GM21786 (cell line): ENCODE results near the gene COG7.
"Not testable (repeated sequence)": the region's sequence is repeated elsewhere in the genome, so short reads cannot be mapped to it uniquely, and the experiment has no call there.

Source experiments
- ATAC-seq: cut with Tn5 transposase; IDR thresholded peaks from one replicate; pipeline ENCODE4 v1.9.1; 2021; ENCODE audit not compliant: unreplicated experiment

The COG7 gene

DNA sequence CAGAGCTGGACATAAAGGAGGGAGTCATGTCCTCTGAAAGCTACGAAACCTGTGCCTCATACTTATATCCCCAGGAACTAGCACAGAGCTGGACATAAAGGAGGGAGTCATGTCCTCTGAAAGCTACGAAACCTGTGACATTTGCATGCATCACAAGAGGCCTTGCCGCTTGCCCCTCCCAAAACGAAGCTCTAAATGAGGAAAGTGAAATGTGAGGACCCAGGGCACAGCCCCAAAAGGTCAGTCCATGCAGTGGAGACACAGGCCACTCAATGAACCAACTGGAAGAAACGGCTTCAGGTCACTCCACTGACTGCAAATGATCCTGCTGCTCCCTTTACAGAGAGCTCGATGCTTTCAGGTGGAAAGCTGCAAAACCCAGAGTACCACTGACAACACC is 38.3 kb downstream of the COG7 start:
- no peak for ATAC-seq

DNA sequence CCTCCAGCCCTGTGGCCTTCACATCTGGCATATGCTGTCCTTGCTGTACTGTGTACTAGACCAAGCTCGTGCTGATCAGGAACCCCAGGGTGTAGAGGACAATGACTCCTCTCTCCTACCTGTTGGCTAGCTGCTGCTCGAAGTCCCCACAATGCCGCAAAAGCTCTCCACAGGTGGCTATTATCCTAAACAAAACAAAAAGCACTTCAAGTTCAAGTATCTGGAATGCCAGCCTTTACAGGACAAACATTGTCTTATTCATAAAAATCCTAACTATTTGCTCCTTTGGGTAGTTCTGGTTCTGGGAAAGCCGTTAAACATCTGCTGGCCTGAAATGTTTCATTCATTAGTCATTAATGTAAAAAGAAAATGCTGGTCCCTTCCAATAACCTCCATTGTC is 42.8 kb downstream of the COG7 start:
- ATAC-seq: no peak

GRCh38 chr16:23409522-23409921 is 43.5 kb downstream of the COG7 start:
- no peak for ATAC-seq

GRCh38 chr16:23408823-23409298 is 44.1 kb downstream of the COG7 start:
- ATAC-seq: no peak

DNA sequence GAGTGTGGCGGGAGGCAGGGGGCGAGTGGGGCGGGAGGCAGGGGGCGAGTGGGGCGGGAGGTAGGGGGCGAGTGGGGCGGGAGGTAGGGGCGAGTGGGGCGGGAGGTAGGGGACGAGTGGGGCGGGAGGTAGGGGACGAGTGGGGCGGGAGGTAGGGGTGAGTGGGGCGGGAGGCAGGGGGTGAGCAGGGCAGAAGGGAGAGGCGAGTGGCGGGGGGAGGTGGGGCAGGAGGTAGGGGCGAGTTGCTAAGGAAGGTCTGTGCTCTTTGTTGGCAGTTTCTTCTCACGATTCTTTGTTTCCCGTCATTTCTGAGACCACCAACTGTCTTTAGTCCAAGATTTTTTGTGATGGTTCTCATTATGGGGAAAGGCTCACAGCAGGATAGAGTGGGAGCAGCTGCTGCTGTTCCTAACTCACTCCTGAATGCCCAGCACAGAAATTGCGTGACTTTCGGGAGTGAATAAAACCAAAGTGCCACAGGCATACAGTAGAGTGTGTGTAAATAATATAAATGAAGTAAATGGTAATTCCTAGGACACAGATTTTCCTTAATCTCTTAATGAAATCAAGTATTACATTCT is 44.7 kb downstream of the COG7 start:
- no peak for ATAC-seq

DNA sequence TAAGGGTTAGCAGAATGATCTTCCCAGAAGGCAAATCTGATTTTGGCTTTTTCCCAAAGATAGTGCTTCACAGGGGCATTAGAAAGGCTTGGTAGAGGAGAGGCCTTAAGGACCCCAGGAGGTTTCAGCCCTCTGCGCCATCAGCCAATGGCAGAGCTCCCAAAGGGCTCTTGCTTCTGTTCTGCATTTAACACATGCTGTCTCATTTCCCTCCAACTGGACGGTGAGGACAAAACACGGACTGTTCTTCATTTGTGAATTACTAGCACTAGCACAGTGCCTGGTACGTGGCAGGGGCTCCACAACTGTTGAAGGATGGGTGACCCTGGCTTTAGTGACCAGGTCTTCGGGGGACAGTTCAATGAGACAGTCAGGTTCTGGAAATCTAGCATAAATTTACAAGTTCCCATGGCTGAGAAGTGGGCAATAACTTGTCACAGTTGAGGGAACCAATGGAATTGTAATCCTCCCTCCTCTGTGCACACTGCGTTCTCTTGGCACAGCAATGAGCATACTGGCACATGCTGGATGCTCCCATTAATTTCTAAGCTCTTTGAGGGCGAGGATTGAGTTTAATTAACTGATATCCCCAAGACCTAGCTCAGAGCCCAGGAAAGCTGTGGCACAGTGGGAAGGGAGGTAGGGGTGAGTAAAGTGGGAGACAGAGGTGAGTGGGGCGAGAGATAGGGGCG is 45.4 kb downstream of the COG7 start:
- no peak for ATAC-seq

GRCh38 chr16:23406546-23407240 is 46.3 kb downstream of the COG7 start:
- no peak for ATAC-seq

DNA sequence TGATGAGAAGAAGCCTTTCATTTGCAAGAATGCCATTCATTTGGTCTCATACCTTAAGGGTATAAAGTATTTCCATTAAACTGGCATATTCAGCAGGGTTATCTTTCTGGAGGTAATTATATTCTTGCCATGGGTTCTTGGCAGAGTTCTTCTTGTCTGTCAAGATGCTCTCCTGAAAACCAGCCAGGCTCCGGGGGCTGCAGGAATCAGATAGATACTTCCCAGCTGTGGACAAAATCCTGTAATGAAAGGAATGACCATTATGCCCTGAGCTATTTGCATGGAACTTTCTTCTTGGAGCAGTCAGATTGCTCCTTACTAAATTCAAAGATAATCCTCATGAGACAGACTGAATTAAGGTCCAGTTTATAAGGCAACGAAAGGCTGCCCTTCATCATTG is 47.0 kb downstream of the COG7 start:
- ATAC-seq: no peak

- no peak for ATAC-seq
Observed at GRCh38 chr16:23403547-23403946, 49.4 kb downstream of the COG7 start.

DNA sequence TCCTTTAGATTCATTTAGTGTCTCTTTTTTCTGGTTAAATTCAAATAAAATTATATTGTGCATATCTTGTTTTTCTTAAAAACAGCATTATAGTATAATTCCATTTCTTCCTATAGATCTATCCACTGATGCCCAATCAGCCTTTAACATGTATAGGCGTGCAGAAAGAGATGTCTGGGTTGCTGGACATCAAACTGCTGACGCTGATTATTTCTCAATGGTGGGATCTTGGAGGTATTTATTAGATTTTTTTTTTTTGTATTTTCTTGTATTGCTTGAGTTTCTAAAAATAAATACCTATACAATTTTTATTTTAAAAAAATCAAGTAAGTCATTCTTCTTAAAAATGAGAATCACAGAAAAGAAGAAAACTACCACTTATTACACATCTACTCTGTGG is 50.9 kb downstream of the COG7 start:
- no peak for ATAC-seq

DNA sequence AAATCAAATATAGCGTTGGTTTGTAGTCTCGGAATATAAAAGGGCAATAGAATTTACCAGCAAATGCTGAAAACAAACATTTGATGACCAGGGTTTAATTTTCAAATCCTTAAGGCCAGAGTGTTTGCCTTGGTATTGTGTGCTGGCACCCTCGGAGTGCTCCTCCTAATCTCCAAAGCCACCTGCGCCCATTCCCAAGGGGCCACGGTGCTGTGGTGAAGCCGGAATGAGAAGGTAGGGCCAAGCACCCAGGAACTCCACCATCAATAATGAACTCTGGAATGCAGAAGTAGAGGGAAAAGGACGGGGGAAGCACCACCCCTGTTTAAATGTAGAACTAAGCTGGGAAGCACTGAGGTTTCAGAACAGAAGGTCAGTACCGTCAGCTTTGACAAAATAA is 51.9 kb downstream of the COG7 start:
- ATAC-seq: no peak

DNA sequence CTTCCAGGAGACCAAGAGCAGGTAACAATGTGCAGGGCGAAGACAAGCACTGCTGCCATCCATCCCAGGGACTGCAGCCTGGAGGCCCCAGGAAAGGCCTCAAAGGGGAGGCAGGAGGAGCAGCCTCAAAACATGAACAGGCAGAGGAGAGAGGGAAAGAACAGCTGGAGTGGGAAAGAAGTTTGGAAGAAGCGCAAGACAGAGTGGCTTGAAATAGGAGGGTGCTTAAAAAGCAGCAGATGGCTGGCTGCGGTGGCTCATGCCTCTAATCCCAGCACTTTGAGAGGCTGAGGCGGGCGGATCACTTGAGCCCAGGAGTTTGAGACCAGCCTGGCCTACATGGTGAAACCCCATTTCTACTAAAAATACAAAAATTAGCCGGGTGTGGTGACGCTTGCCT is 52.5 kb downstream of the COG7 start:
- not testable (repeated sequence) for ATAC-seq

DNA sequence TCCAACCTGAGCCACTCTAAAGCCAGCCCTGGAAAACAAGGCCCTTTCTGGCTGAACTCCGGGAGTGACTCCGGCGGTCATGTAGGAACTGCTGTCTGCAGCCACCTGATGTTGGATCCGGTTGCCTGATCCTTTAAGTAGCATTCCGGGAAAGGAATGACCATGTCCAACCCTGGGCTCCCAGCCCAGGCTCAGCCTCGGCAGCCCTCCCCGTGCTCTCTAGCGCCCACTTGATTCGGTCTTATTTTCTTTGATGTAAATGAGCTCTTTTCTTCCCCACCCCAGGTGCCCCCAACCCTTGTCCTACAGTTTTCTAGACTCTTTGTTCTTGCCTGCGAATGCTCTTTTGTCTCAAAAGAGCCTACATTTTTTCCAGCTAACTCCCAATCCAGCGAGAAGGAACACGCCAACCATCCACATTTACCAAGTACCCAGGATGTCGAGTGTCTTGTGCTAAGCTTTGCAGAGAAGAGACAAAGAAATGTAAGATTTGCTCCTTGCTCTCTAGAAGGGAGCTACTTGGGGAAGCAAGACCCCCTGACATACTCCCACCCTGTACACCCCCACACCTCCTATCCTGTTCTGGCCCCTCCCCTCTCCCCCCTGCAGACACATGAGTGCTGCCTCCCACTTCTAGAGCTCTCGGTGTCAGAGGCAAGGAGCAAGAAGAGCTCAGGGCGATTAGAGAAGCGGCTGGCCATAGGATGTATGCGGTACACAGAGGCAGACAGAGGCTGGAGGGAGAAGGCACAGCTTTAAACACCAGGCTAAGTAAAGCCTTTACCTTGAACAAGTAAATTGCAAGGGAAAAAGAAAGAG is 53.8 kb downstream of the COG7 start:
- no peak for ATAC-seq

DNA sequence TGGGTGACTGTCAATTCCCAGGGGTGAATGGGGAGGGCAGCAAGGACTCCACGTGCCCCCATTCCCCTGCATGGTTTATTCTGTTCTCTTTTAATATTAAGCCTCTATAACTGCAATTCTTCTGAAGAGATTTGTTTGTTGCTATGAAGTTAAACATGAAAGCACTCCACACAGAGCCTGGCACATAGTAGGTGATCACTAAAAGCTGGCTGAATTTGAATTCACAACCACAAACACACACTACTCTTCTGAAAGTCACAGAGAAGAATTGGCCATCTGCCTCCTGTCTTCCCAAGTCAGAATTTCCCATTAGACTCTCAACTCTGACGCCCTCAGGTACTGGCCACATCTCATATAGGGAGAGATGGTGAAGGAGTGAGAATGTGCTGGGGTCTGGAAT is 55.5 kb downstream of the COG7 start:
- no peak for ATAC-seq

- no peak for ATAC-seq
Observed at GRCh38 chr16:23395732-23396131, 57.3 kb downstream of the COG7 start.

DNA sequence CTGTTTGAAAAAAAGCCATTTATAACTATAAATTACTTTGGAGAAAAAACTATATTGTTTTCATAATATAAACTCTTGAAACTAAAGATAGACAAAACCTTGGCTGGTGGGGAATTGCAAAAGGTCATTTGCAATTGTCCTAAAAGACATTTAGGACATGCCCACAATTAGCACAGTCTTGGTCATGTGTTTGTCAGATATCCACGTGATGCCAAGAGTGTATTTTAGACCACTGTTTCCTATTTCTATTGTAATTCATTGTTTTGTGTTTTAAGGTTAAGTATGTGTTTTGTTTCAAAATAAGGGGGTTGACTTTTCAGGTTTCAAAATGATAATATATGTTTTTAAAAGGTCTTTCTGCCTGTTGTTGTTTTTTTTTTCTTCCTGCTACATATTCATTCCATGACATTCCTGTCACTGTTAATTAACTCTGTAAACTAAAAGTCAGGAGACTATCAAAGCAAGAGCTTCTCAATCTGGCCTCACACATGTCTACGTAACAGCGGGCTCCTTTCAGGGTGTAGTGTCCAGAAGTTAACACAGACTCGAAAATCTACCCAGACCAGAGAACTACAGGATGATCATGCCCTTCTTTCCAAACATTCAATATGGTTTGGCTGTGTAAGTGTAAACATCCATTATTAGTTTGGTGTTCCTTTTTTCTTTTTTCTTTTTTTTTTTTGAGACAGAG is 58.7 kb downstream of the COG7 start:
- no peak for ATAC-seq

GRCh38 chr16:23392223-23392600 is 60.8 kb downstream of the COG7 start:
- no peak for ATAC-seq

GRCh38 chr16:23391381-23392222 is 61.4 kb downstream of the COG7 start:
- ATAC-seq: no peak

GRCh38 chr16:23389936-23390335 is 63.1 kb downstream of the COG7 start:
- not testable (repeated sequence) for ATAC-seq

DNA sequence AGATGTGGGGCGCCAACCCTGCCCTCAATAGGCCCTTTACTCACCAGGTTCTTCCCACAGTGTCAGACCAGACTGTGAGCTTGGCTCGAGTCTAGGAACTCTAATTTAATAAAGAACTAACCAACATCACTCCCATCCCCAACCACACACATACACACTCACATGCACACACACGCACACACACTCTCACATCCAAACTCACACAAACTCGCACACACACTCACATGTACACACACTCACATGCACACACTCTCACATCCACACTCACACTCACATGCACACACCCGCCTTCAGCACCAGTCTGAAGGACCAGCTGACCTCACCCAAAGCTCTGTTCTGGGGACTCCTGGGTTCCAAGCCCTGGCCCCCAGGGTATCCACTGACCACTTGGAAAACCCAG is 63.8 kb downstream of the COG7 start:
- no peak for ATAC-seq
